CD4-positive, alpha-beta T cell (primary cell): Measurements from ENCODE around the gene RNASE8. TPM values are rescaled to one million over a fixed set of nuclear protein-coding genes. Genes with fewer than 3 reads are reported as not detected.

Source experiments
- ATAC-seq: fragments of 200-7000 bp; cut with Tn5 transposase; one replicate; pipeline ENCODE4 v1.10.0; 2022; ENCODE audit warnings: mild to moderate bottlenecking; ENCODE audit not compliant: poor library complexity
- CTCF ChIA-PET: fragments of 350-600 bp; sonication (Branson Sonifier 250); formaldehyde crosslinking; loops from one replicate; lab custom pipeline; 2021; ENCODE audit warnings: antibody characterized with exemption, inconsistent platforms; lab: Charles Lee
- POLR2A ChIA-PET: fragments of 350-600 bp; sonication (Branson Sonifier 250); formaldehyde crosslinking; loops from one replicate; lab custom pipeline; 2021; ENCODE audit warnings: antibody characterized with exemption, inconsistent platforms; lab: Charles Lee
- DNase-seq, 14 experiments: peaks; one replicate each; pipeline ENCODE4 v3.0.0-alpha.2; 2013 to 2020; ENCODE audit warnings: mixed read lengths in 2 of 14
- H3K27ac ChIP-seq, 2 donors: one replicate each; pipeline versions ENCODE4 v1.5.1 to v1.7.0; 2013; ENCODE audit warnings: low read length in 2 of 2, low read depth in 1 of 2, mild to moderate bottlenecking in 1 of 2
- H3K27me3 ChIP-seq, 2 experiments: 1 replicate in 1 of 2; 2 replicates in 1 of 2; pipeline versions ENCODE4 v1.6.1 to v1.7.0; 2013; ENCODE audit warnings: low read length in 2 of 2, control low read depth in 1 of 2, mild to moderate bottlenecking in 1 of 2, moderate library complexity in 1 of 2; ENCODE audit not compliant: insufficient read depth in 2 of 2, control insufficient read depth in 1 of 2
- H3K36me3 ChIP-seq: one replicate; pipeline ENCODE4 v1.6.1; 2013; ENCODE audit warnings: low read length, control low read depth; ENCODE audit not compliant: insufficient read depth
- H3K4me1 ChIP-seq: one replicate; pipeline ENCODE4 v1.6.1; 2013; ENCODE audit warnings: low read length, control low read depth; ENCODE audit not compliant: insufficient read depth
- H3K4me3 ChIP-seq: one replicate; pipeline ENCODE4 v1.5.1; 2013; ENCODE audit warnings: mild to moderate bottlenecking, low read length, moderate library complexity
- H3K9me3 ChIP-seq, 2 experiments: 1 replicate in 1 of 2; 2 replicates in 1 of 2; pipeline versions ENCODE4 v1.6.1 to v1.7.0; 2013; ENCODE audit warnings: low read length in 2 of 2, mild to moderate bottlenecking in 2 of 2, control low read depth in 1 of 2, moderate library complexity in 1 of 2; ENCODE audit not compliant: control insufficient read depth in 1 of 2, insufficient read depth in 1 of 2
- H3K27ac Mint-ChIP-seq: one replicate; pipeline ENCODE4 v1.8.0; 2020; ENCODE audit warnings: mixed read lengths
- H3K27me3 Mint-ChIP-seq: one replicate; pipeline ENCODE4 v1.8.0; 2021; ENCODE audit warnings: mixed read lengths
- H3K36me3 Mint-ChIP-seq: one replicate; pipeline ENCODE4 v1.8.0; 2021; ENCODE audit warnings: low read depth, mixed read lengths
- H3K4me1 Mint-ChIP-seq: one replicate; pipeline ENCODE4 v1.8.0; 2021; ENCODE audit warnings: low read depth, mixed read lengths
- H3K4me3 Mint-ChIP-seq: one replicate; pipeline ENCODE4 v1.8.0; 2020; ENCODE audit warnings: mild to moderate bottlenecking, mixed read lengths
- H3K9me3 Mint-ChIP-seq: one replicate; pipeline ENCODE4 v1.8.0; 2020; ENCODE audit warnings: mixed read lengths
- CTCF ChIP-seq: fragments of 200-600 bp; IDR thresholded peaks from one replicate; pipeline ENCODE4 v1.8.0; 2022; ENCODE audit warnings: antibody characterized with exemption, mild to moderate bottlenecking
- intact Hi-C, 2 experiments: fragments of 100-400 bp; cut with DNase I in 1 of 2; cut with micrococcal nuclease in 1 of 2; formaldehyde crosslinking; loops; one replicate each; pipeline versions ENCODE4 v1.15.1 to v1.9.0; 2023 to 2025; cut with DNase I, micrococcal nuclease
- total RNA-seq, 174 experiments: library from RNA in 2 of 174; stranded (reverse) in 2 of 174; gene quantifications; one replicate each; pipeline ENCODE4 v1.2.3 and lab custom pipeline; 2021 to 2026

The RNASE8 gene
- total RNA-seq, 2 experiments from 2014 or later, result not detected

- ChIA-PET CTCF (interaction anchor here (2.1 kb wide), 1 partner anchor 23 kb away, joined by 9 read pairs; no protein-coding TSS in a partner anchor), POLR2A (interaction anchor here (1.2 kb wide), 1 partner anchor 22 kb away, joined by 3 read pairs; no protein-coding TSS in a partner anchor)
- H3K4me1 Mint-ChIP-seq, result no peaks in the 10 kb centered on the region
- H3K36me3 Mint-ChIP-seq, result no peaks in the 10 kb centered on the region
- TF ChIP-seq CTCF, result no peak
- Histone ChIP-seq H3K4me1 (no peaks in the 10 kb centered on the region), H3K4me3 (no peak overlapping the region), H3K36me3 (no peaks in the 10 kb centered on the region), H3K27me3 (peaks cover 0 to 3% of the 10 kb centered on the region in 2 experiments), H3K27ac (no peak overlapping the region), H3K9me3 (no peaks in the 10 kb centered on the region)
- H3K4me3 Mint-ChIP-seq, result no peak overlapping the region
- no peak overlapping the region for H3K27ac Mint-ChIP-seq
- H3K9me3 Mint-ChIP-seq, result no peaks in the 10 kb centered on the region
- DNase-seq, result no peak
- H3K27me3 Mint-ChIP-seq, result peaks cover 1% of the 10 kb centered on the region
- no peak for ATAC-seq
- intact Hi-C loops, result no loop called here
Observed at GRCh38 chr14:21037156-21037555, 20.5 kb upstream of the RNASE8 start.

- H3K36me3 Mint-ChIP-seq, result no peaks in the 10 kb centered on the region
- H3K4me1 Mint-ChIP-seq, result no peaks in the 10 kb centered on the region
- POLR2A ChIA-PET, result interaction anchor here (1.3 to 2.8 kb wide), 2 partner anchors 24 to 54 kb away, joined by 3 to 22 read pairs; no protein-coding TSS in a partner anchor
- H3K9me3 ChIP-seq, result no peaks in the 10 kb centered on the region
- TF ChIP-seq CTCF, result no peak
- no peak for ATAC-seq
- peaks cover 10% of the 10 kb centered on the region for H3K27me3 Mint-ChIP-seq
- no peak for DNase-seq
- peaks cover 5% of the 10 kb centered on the region for H3K4me1 ChIP-seq
- intact Hi-C loops, result no loop called here
- H3K4me3 ChIP-seq, result no peak overlapping the region
- no peaks in the 10 kb centered on the region for H3K36me3 ChIP-seq
- no peak overlapping the region for H3K4me3 Mint-ChIP-seq
- H3K27ac ChIP-seq, result no peak overlapping the region
- H3K27me3 ChIP-seq, result peaks cover 0 to 3% of the 10 kb centered on the region in 2 experiments
- H3K9me3 Mint-ChIP-seq, result no peaks in the 10 kb centered on the region
- no peak overlapping the region for H3K27ac Mint-ChIP-seq
- CTCF ChIA-PET, result interaction anchor here (1.7 to 3.0 kb wide), 4 partner anchors 20 to 54 kb away, joined by 7 to 58 read pairs (median 8); no protein-coding TSS in a partner anchor
Observed at GRCh38 chr14:21038441-21039422, 18.9 kb upstream of the RNASE8 start.

- Histone ChIP-seq H3K27ac (no peak overlapping the region), H3K27me3 (peaks cover 0 to 3% of the 10 kb centered on the region in 2 experiments), H3K4me3 (no peak overlapping the region), H3K36me3 (no peaks in the 10 kb centered on the region), H3K9me3 (no peaks in the 10 kb centered on the region), H3K4me1 (peaks cover 13% of the 10 kb centered on the region)
- CTCF ChIA-PET, result interaction anchor here (0.7 to 3.0 kb wide), 12 partner anchors 14 to 83 kb away, joined by 3 to 58 read pairs (median 5); partner anchors contain the start of genes NDRG2 and TMEM253
- Mint-ChIP-seq H3K27ac (no peak overlapping the region), H3K27me3 (peaks cover 10% of the 10 kb centered on the region), H3K9me3 (no peaks in the 10 kb centered on the region), H3K4me3 (no peak overlapping the region), H3K4me1 (peaks cover 8% of the 10 kb centered on the region), H3K36me3 (no peaks in the 10 kb centered on the region)
- intact Hi-C loops, result loop anchor here (1.0 kb wide), 1 partner anchor 25 kb away; no protein-coding TSS in a partner anchor
- POLR2A ChIA-PET, result interaction anchor here (1.2 to 2.8 kb wide), 3 partner anchors 25 to 53 kb away, joined by 3 to 22 read pairs (median 3); no protein-coding TSS in a partner anchor
- DNase-seq (peak in 6 of 14 experiments; percentile 10 to 73 (median 54)), ATAC-seq (peak; percentile 73)
- peak; percentile 68 for TF ChIP-seq CTCF
Observed at GRCh38 chr14:21039585-21040369, 17.8 kb upstream of the RNASE8 start.
